Dermis microvascular lymphatic vessel endothelial cell (primary cell): ENCODE data around the gene ACOXL. TPM values are rescaled to one million over a fixed set of nuclear protein-coding genes. Genes with fewer than 3 reads are reported as not detected.

Source experiments
- DNase-seq, 2 donors: peaks; one replicate each; pipeline versions ENCODE4 v3.0.0 to v3.0.0-alpha.2; 2010; ENCODE audit warnings: low read depth in 2 of 2
- total RNA-seq: library from RNA; depleted of rRNA; stranded (reverse); fragments of >200 nt; gene quantifications from 2 replicates; pipeline ENCODE4 v1.2.1, GENCODE V29; 2014

The ACOXL gene
- total RNA-seq, 1 donor from 2014 or later, result not detected

- peak in 1 of 2 donors; percentile 54 for DNase-seq
Observed at GRCh38 chr2:111161971-111162370, 429.6 kb downstream of the ACOXL start.

DNA sequence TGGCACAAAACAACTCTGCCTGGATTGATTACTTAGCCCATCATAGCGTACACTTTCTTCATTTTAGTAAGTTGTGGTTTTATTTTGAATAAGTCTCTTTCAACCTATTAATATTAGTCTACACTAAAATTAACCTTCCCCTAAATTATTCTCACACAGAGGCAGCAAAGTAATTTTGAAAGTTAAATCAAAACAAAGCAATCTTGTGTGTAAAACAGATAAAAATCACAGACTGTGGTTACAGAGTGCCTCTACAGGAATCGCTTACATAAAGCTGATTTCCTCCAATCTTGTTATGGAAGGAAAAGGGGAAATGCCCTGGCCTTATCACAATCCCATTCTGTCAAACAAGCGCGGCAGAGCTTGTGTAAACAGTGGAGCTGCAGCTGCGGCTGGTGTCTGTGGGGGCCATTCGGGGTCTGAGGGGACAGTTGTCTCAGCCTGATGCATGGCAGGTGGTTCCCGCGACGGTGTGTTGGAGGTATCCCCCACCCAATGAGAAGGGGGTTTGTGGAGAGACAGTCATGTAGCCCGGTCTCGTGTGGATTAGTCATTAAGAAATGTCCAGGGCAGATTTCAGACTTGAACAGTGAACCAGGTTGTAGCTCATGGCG lies 430.5 kb downstream of the ACOXL start:
- peak; percentile 88 to 97 for DNase-seq

- no peak for DNase-seq
Observed at GRCh38 chr2:111164078-111164477, 431.7 kb downstream of the ACOXL start.

DNA sequence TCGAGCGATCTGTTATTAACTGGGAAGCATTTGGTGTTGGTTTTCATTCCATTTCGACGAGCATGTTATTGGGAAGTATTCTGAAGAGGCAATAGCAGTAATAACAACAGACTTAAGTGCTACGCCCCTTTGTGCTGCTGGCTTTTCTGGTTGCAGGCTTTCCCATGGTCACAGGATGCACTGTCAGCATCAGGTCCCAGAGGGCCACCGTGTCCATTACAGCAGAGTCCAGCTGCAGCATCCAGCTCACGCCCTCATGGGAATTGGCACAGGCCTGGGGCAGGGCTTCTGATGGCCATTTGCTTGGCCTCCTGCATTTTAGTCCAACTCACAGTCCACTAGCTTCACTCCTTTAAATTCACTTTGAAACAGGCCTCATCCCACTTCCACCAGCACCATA lies 432.7 kb downstream of the ACOXL start:
- DNase-seq, result no peak

GRCh38 chr2:111166115-111166514 lies 433.7 kb downstream of the ACOXL start:
- DNase-seq, result no peak

GRCh38 chr2:111167076-111167862 lies 434.9 kb downstream of the ACOXL start:
- no peak for DNase-seq

- no peak for DNase-seq
Observed at GRCh38 chr2:111167863-111168162, 435.4 kb downstream of the ACOXL start.

Other genes starting within 250 kb of the ACOXL start
- gene RGPD6, start 155.4 kb upstream of the ACOXL start, total RNA-seq, result 19.2 and 27.0 TPM in 2 replicates
- 11.0 and 25.8 TPM in 2 replicates for gene BUB1, start 54.5 kb upstream of the ACOXL start, total RNA-seq